NCI-H2107 (cell line): Measurements from ENCODE around the gene MYO18A.
"Not testable (repeated sequence)": the region's sequence is repeated elsewhere in the genome, so short reads cannot be mapped to it uniquely, and the experiment has no call there.

ENCODE experiments used
- DNase-seq: peaks from one replicate; lab custom pipeline; 2025; lab: John Stamatoyannopoulos, UW

The MYO18A gene, protein sequence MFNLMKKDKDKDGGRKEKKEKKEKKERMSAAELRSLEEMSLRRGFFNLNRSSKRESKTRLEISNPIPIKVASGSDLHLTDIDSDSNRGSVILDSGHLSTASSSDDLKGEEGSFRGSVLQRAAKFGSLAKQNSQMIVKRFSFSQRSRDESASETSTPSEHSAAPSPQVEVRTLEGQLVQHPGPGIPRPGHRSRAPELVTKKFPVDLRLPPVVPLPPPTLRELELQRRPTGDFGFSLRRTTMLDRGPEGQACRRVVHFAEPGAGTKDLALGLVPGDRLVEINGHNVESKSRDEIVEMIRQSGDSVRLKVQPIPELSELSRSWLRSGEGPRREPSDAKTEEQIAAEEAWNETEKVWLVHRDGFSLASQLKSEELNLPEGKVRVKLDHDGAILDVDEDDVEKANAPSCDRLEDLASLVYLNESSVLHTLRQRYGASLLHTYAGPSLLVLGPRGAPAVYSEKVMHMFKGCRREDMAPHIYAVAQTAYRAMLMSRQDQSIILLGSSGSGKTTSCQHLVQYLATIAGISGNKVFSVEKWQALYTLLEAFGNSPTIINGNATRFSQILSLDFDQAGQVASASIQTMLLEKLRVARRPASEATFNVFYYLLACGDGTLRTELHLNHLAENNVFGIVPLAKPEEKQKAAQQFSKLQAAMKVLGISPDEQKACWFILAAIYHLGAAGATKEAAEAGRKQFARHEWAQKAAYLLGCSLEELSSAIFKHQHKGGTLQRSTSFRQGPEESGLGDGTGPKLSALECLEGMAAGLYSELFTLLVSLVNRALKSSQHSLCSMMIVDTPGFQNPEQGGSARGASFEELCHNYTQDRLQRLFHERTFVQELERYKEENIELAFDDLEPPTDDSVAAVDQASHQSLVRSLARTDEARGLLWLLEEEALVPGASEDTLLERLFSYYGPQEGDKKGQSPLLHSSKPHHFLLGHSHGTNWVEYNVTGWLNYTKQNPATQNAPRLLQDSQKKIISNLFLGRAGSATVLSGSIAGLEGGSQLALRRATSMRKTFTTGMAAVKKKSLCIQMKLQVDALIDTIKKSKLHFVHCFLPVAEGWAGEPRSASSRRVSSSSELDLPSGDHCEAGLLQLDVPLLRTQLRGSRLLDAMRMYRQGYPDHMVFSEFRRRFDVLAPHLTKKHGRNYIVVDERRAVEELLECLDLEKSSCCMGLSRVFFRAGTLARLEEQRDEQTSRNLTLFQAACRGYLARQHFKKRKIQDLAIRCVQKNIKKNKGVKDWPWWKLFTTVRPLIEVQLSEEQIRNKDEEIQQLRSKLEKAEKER (N-terminal part only)

DNA sequence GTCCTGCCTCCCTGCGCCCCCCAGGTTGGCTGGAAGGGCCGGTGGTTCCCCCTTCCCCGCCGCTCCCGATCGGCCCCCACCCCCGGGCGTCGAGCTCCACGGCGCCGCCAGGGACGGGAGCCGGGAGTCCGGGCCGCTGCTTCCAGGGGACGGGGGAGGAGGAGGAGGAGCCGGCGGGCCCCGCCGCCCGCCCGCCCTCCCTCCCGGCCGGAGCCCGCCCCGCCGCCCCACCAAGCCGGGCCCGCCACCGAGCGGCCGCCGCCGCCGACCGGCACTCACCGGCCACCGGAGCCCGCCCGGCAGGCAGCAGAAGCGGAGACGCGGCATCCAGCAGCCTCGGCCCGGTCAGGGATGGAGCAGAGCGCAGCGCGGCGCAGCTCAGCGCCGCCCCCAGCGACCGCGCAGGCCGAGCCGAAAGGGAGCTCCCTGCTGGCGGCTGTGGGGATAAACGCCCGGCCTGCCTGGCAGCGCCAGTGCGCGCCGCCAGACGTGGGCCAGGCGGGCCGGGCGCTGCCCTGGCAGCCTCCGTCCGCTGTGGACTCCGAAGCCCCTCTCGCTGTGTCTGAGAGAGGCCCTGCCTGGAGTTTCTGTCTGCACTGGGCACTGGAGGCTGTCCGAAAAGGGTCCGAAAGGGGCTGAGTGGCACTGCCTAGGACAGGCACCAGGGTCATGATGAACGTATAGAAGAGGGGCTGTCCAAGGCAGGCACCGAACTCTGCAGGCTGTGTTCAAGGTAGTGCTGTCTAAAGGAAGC is at the start of gene MYO18A:
MYO18A (minus strand) TSS at position 365 of the 754 bp plus-strand sequence. CDS start 13,458 bp downstream, outside the sequence.
- peak; percentile 56 for DNase-seq

DNA sequence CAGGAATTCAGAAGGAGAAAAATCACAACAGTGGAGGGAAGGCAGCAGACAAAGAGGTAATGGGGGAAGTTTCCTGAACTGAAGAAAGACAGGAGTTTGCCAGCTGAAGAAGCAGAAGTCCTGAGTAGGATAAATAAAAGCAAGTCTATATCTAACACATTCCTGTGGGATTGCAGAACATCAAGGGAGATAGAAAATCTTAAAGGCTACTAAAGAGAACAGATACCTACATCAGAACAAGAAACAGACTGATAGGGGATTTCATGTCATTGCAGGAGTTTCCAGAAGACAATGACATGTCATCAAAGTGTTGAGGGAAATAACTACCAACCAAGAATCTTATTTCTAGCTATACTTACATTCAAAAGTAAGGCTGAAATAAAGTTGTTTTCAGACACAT is 45.2 kb upstream of the MYO18A start:
- no peak for DNase-seq

DNA sequence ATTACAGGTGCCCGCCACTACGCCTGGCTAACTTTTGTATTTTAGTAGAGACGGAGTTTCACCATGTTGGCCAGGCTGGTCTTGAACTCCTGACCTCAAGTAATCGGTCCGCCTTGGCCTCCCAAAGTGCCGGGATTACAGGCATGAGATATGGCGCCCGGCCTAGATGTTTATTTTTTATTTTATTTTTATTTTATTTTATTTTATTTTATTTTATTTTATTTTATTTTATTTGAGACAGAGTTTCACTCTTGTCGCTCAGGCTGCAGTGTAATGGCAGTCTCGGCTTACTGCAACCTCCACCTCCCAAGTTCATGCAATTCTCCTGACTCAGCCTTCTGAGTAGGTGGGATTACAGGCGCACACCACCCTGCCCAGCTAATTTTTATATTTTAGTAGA is 41.1 kb upstream of the MYO18A start:
- not testable (repeated sequence) for DNase-seq

DNA sequence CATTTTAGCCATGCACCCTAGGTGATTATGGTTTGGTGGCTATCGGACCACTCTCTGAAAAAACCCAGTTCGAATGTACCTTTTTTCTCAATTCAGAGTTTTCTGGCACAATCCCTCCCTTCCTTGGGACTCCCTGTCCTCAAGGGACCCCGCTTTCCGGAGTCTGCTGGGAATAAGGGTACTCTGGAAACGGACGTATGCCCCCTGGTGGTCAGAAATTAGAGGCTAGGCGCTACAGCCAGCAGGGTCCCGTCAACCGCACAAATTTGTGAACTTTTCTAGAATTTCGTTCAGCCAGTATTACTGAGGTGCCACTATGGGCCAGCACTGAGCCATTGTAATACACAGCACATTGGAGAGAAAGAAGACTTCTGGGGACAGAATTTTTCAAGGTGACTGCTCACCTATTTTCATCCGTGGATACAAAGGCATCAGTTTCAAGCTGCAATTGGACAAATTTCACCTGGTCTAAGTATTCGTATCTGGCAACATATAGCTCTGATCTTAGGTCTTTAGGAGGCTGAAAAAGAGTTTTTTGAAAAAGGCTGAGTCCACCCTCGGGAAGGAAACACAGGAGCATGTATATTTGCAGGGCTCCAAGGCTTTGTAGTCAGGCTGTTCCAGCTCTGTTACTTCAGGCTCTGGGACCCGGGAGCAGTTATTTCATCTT is 39.3 kb upstream of the MYO18A start:
- peak; percentile 31 for DNase-seq

DNA sequence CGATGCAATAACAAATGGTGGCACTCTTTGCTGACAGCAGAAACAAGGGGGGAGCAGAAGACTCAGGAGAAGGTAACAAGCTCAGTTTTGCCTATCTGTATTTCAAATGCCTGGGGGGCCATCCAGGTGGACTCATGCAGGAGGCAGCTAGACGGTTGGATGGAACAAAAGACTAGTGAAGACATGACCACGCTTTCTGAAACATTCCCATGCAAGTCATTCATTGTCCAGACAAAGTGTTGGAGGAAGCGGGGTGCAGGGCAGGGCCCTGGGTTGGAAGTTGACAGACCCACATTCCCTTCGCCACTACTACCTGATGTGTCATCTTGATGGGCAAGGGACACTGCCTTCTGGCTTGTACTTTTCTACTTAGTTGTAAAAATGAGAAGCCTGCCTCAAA is 36.7 kb upstream of the MYO18A start:
- no peak for DNase-seq

DNA sequence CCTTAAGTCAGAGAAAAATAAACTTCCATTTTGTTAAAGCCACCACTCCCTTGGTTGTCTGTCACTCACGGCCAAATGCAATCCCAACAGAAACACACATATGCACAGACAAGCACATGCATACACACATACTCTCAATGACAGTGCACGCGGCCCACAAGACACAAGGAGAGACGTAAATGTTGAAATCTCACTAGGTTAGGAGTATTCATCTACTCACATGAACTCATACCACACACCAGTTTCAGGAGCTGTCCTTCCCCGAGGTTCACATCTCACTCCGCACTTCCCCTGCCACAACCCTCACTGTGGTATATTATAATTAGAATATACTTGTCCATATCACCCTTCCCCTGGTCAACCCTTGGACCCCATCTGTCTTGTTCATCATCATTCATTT is 36.0 kb upstream of the MYO18A start:
- no peak for DNase-seq

DNA sequence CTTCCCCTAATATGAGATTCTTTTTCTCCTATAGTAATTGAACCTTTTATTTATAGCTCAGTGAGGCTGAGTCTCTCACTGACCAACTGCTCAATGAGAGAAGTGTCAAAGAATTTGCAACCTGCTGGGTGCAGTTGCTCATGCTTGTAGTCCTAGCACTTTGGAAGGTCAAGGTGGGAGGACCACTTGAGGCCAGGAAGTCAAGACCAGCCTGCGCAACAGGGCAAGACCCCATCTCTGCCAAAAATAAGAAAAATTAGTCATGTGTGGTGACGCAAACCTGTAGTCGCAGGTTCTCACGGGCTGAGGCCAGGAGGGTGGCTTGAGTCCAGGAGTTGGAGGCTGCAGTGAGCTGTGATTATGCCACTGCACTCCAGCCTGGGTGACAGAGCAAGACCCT is 35.5 kb upstream of the MYO18A start:
- no peak for DNase-seq

DNA sequence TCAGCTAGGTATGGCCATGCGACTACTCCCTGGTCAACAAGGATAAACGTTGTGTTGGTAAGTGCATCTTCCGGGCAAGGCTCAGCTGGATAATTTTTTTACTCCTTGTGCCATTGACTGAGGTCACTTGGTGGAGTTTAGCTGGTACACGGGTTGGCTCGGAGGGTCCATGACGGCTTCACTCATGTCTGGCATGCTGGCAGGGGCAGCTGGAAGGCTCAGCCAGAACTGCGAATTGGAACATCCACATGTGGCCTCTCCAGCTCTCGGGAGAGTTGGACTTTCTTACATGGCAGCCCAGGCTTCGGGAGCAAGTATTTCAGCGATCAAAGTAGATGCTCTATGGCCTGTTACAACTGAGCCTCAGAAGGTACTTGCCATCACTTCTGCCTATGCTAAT is 35.0 kb upstream of the MYO18A start:
- DNase-seq: no peak

DNA sequence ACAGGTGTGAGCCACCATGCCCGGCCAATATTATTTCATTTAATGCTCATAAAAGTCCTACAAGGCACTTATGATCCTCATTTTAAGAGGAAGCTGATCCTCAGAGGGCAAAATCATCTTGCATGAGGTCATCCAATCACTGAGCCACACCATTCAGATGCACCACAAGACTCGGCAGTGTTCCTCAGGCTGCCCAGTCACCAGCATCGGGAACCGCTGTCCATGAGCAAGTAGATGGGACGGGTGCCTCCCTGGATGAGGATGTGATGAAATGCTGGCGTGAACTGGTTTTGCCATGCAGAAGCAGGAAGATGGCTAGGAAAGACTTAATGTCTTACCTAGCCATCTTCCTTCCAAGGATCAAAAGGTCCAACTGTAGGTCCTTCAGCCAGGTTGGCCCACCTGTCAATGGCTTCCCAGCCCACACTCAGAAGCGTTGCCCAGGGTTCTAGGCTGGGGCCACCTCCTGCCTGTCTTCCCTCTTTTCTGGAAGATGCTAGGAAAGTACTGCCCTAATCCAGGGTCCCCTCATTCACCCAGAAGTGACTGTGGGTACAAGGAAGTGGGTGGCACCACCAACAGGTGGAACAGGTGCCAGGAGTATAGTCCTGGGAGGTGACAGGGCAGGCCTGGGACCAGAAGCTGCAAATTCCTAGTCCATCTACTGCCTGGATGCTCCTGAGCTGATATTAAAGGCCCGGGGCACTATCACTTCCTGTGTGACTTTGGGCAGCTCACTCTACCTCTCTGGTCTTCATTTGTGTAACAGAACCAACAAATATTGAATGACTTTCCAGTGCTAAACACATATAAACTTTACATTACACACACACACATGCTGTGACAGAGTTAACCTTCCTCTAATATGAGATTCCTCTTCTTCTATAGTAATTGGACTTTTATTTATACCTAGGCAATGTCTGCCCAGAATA is 34.3 kb upstream of the MYO18A start:
- DNase-seq: no peak

DNA sequence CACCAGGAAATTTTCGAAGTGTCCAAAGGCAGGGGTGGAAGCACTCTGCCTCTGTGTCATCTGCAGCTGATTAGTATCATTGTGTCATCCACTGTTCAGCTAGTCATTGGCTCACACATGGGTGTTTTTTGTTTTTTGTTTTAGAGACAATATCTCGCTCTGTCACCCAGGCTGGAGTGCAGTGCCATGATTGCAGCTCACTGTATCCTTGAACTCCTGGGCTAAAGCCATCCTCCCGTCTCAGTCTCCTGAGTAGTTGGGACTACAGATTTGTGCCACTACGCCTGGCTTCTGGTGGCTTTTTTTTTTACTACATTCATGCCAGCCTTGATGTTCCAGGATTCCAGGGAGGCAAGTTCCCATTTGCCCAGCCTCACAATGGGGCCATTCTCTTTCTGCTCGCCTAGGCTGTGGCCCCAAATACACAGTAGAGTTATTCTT is 32.5 kb upstream of the MYO18A start:
- no peak for DNase-seq

DNA sequence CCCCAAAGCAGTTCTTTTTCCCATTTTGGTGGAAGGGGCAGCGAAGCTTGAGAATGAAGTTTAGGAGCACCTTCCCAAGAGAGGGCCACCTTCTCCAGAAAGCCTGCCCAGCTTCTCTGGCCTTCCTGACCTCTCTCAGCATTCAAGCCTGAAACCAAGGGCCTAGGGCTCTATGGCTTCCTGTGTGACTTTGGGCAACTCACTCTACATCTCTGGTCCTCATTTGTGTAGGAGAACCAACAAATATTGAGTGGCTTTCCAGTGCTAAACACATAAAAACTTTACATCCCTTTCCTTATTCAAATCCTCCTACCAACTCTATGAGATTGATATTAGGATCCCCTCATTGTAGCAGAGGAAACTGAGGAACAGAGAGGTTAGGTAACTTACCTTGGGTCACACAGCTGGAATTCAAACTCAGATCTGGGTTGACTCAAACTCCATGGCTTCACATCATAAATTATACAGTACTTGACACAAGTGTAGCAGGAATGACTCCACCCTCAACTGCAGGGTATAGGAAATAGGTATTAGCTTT is 32.0 kb upstream of the MYO18A start:
- DNase-seq: no peak

DNA sequence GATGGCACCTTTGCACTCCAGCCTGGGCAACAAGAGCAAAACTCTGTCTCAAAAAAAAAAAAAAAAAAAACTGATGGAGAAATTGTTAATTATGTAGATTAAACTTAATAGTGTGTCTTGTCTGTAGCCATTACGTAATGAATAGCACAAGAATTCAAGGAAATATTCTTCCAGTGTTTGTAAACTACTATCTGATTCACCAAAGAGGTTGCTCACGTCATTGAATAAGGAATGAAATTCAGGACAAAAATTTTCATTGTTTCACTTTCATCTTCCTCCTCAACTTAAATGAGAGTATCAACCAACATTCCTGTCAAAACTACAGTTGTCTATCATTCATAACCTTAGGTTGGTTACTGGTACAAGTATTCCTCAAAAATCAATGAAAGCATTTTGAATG is 30.7 kb upstream of the MYO18A start:
- no peak for DNase-seq

DNA sequence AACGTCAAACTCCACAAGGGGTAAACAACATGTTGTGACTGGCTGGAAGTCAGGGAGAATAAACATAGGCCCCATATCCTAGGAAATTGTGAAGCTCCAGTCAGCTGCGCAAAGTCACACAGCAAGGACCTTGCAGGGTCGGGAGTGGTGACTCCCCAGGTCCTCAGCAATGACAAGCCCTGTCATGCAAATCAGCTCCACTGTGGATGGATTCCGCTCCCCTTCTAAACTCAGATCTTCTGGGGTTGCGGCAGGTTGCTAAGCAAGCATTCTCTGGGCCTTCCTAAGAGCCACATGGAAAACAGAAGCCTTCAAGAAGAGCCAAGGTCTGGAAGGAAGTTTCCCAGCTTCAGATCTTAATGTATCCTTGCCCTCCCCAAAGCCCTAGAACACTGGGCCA is 28.9 kb upstream of the MYO18A start:
- no peak for DNase-seq

DNA sequence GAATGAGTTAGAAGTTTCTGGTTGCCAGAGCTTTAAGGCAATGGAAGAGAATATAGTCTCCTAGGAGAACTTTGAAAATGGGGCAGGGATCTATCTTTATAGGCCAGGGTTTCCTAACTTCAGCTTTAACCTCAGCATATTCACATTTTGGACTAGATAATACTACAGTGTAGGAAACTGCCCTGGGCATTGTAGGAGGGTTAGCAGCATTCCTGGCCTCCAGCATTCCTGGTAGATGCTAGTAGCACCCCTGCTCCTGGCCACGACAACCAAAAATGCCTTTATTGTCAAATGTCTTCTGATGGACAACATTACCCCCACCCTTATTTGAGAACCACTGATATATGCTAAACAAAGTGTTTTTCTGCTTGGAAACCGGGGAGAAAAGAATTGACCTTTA is 27.8 kb upstream of the MYO18A start:
- DNase-seq: no peak

DNA sequence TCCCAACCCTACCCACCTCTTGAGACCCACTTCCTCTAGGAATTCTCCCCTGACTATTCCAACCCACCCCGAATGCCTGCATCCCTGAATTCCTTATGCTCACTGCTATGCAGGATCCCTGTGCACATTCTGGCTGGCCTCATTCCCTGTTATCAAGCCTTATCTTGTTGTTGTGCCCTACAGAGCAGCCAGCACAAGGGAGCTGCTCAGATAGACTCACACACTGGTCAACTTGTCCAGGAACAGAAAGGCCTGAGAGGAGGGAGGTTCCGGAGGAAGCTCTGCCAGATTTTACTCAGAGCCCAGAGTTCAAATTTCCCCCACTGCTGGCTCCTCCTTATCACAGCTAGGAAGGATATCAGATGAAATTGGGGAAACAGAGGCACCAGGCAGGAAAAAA is 24.8 kb upstream of the MYO18A start:
- DNase-seq: no peak

DNA sequence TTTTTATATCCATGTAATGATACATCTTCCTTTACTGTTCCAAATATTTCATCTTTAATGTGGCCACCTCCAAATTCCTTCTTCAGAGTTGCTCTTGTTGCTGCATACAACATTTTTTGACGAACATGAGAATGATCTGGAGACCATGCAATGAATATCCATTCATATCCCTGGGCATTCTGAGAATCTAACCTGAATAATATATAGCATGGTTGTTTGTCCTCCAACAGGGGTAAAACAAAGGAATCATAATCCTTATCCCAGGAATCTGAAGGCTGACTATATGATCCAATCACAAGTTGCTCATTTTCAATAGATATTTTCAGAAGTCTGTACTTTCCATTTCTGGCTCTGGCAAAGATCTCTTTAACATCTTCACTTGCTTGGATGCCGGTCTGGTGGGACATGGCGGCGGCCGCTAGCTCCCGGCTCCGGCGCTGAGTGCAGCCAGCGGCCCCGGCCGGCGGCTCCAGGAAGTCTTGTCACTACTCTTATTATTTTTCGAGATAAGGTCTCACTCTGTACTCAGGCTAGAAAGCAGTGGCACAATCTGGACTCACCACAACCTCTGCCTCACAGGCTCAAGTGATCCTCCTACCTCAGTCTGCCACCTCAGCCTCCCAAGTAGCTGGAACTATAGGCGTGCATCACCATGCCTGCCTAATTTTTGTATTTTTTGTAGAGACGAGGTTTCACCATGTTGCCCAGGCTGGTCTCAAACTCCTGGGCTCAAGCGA is 24.0 kb upstream of the MYO18A start:
- DNase-seq: not testable (repeated sequence)

DNA sequence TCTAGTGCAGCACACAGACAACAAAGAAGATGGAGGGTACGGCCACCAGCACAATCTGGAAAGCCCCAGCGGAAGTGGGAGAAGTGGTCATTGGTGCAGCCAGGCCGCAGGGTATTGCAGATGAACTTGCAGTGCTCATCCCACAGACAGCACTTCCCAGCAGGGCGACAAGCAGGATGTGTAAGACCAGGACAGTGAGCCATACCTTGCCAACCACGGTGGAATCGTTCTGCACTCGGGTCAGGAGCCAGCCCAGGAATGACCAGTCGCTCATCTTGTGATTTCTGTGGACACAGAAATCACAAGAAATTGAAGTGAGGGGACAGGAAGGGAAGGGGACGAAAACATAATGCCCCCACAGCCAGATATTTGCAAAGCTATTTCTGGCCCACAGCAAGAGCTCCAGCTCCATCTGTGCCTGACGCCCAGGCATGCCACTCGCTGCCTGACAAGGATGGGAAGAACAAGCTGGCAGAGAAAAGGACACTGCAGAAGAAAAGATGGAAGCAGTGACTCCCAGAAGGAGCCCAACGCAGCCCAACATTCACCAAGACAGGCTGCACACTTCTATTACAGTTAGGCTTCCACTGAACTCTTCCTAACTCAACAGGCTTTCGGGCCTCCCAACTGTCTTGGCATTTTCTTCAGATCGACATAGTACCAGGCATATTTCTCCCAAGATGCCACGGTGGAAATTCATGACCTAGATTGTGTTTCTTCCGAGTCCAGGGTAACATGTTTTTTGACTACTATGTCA is 17.5 kb upstream of the MYO18A start:
- DNase-seq: no peak
